ENCODE results near the gene EHD1. TPM values are rescaled to one million over a fixed set of nuclear protein-coding genes. Genes with fewer than 3 reads are reported as not detected.
A peak's percentile ranks its signal among the peaks of the same experiment; 100 is the strongest.

EHD1 gene
- total RNA-seq, 5 donors from 2014 or later (not counting 1 experiment from before 2014, with no cell fraction given): 126 to 286 (median 269) TPM

GRCh38 chr11:64852804-64853509 is 25.5 kb downstream of the EHD1 start:
- WGBS (ENCODE audit: insufficient coverage): 88% methylated on average over 11 of the region's 24 CpGs
- Histone ChIP-seq H3K27ac (ENCODE audit: low read length) (peak overlapping the region; percentile 93), H3K4me1 (ENCODE audit: control insufficient read depth in 1 of 2, extremely low read depth in 1 of 2, insufficient read depth in 2 of 2, low read length in 2 of 2) (peaks cover 83 to 100% of the 10 kb centered on the region in 2 experiments), H3K36me3 (ENCODE audit: control insufficient read depth in 2 of 2, extremely low read depth in 1 of 2, insufficient read depth in 1 of 2, low read length in 1 of 2) (peaks cover 27 to 59% of the 10 kb centered on the region in 2 donors), H3K9me3 (no peaks in the 10 kb centered on the region), H3K27me3 (replicated peaks in 1 of 2; ENCODE audit: control insufficient read depth in 2 of 2, extremely low read depth in 1 of 2, insufficient read depth in 2 of 2, low read length in 1 of 2) (no peaks in the 10 kb centered on the region), H3K4me3 (ENCODE audit: control insufficient read depth in 1 of 2, extremely low read depth in 1 of 2, low read length in 1 of 2) (no peak overlapping the region)
- peak overlapping the region; percentile 39 to 83 (median 55) for H3K4me3 Mint-ChIP-seq
- peaks cover 23% of the 10 kb centered on the region for H3K36me3 Mint-ChIP-seq
- POLR2A ChIA-PET: interaction anchor here (0.6 to 1.1 kb wide), 4 partner anchors 12 to 572 kb away, joined by 3 to 6 read pairs (median 4); partner anchors contain the start of gene SF1 (in 1 of the 2)
- DNase-seq: peak in 1 of 35 experiments; percentile 50
- H3K4me1 Mint-ChIP-seq: peaks cover 84 to 92% (median 92%) of the 10 kb centered on the region in 3 donors
- no peaks in the 10 kb centered on the region for H3K27me3 Mint-ChIP-seq
- H3K27ac Mint-ChIP-seq: peak overlapping the region; percentile 95 to 97
- CTCF ChIA-PET: interaction anchor here in 1 of 2 donors (0.6 to 0.9 kb wide), 2 partner anchors 12 to 42 kb away, joined by 3 to 5 read pairs; no protein-coding TSS in a partner anchor
- peak in 1 of 4 experiments; percentile 12 for ATAC-seq (replicated peaks in 1 of 4)
- H3K9me3 Mint-ChIP-seq: no peaks in the 10 kb centered on the region

GRCh38 chr11:64851831-64852351 is 26.5 kb downstream of the EHD1 start:
- no peaks in the 10 kb centered on the region for H3K9me3 ChIP-seq
- no peak overlapping the region for H3K4me3 ChIP-seq (ENCODE audit: control insufficient read depth in 1 of 2, extremely low read depth in 1 of 2, low read length in 1 of 2)
- ATAC-seq (replicated peaks in 1 of 4): no peak
- peak overlapping the region; percentile 46 to 83 (median 57) for H3K4me3 Mint-ChIP-seq
- H3K27me3 ChIP-seq (replicated peaks in 1 of 2; ENCODE audit: control insufficient read depth in 2 of 2, extremely low read depth in 1 of 2, insufficient read depth in 2 of 2, low read length in 1 of 2): no peaks in the 10 kb centered on the region
- peak overlapping the region; percentile 95 to 97 for H3K27ac Mint-ChIP-seq
- ChIA-PET POLR2A (no interaction called here), CTCF (interaction anchor here in 1 of 2 donors (0.6 to 1.7 kb wide), 4 partner anchors 21 to 46 kb away, joined by 3 to 5 read pairs (median 3); no protein-coding TSS in a partner anchor)
- no peaks in the 10 kb centered on the region for H3K9me3 Mint-ChIP-seq
- peaks cover 22% of the 10 kb centered on the region for H3K36me3 Mint-ChIP-seq
- peaks cover 79 to 100% of the 10 kb centered on the region in 2 experiments for H3K4me1 ChIP-seq (ENCODE audit: control insufficient read depth in 1 of 2, extremely low read depth in 1 of 2, insufficient read depth in 2 of 2, low read length in 2 of 2)
- peak overlapping the region; percentile 93 for H3K27ac ChIP-seq (ENCODE audit: low read length)
- DNase-seq: peak in 2 of 35 experiments; percentile 37 to 44
- peaks cover 27 to 49% of the 10 kb centered on the region in 2 donors for H3K36me3 ChIP-seq (ENCODE audit: control insufficient read depth in 2 of 2, extremely low read depth in 1 of 2, insufficient read depth in 1 of 2, low read length in 1 of 2)
- peaks cover 89 to 95% (median 95%) of the 10 kb centered on the region in 3 donors for H3K4me1 Mint-ChIP-seq
- WGBS (ENCODE audit: insufficient coverage): 64% methylated on average over 8 of the region's 8 CpGs
- H3K27me3 Mint-ChIP-seq: no peaks in the 10 kb centered on the region

- Mint-ChIP-seq H3K4me3 (peak overlapping the region in 2 of 3 donors; percentile 46 to 83), H3K27ac (peak overlapping the region; percentile 95 to 97), H3K36me3 (peaks cover 16% of the 10 kb centered on the region), H3K9me3 (no peaks in the 10 kb centered on the region), H3K27me3 (no peaks in the 10 kb centered on the region), H3K4me1 (peaks cover 83 to 88% (median 88%) of the 10 kb centered on the region in 3 donors)
- ChIA-PET POLR2A (interaction anchor here in 1 of 2 donors (0.6 kb wide), 2 partner anchors 10 to 27 kb away, joined by 3 to 4 read pairs; no protein-coding TSS in a partner anchor), CTCF (interaction anchor here (0.5 to 1.7 kb wide), 7 partner anchors 22 to 90 kb away, joined by 3 to 5 read pairs (median 4); no protein-coding TSS in a partner anchor)
- Histone ChIP-seq H3K27me3 (replicated peaks in 1 of 2; ENCODE audit: control insufficient read depth in 2 of 2, extremely low read depth in 1 of 2, insufficient read depth in 2 of 2, low read length in 1 of 2) (no peaks in the 10 kb centered on the region), H3K36me3 (ENCODE audit: control insufficient read depth in 2 of 2, extremely low read depth in 1 of 2, insufficient read depth in 1 of 2, low read length in 1 of 2) (peaks cover 21 to 41% of the 10 kb centered on the region in 2 donors), H3K27ac (ENCODE audit: low read length) (peak overlapping the region; percentile 93), H3K4me3 (ENCODE audit: control insufficient read depth in 1 of 2, extremely low read depth in 1 of 2, low read length in 1 of 2) (peak overlapping the region in 1 of 2 donors; percentile 32), H3K9me3 (no peaks in the 10 kb centered on the region), H3K4me1 (ENCODE audit: control insufficient read depth in 1 of 2, extremely low read depth in 1 of 2, insufficient read depth in 2 of 2, low read length in 2 of 2) (peaks cover 71 to 94% of the 10 kb centered on the region in 2 experiments)
- peak; percentile 25 to 74 (median 28) for ATAC-seq (replicated peaks in 1 of 4)
- peak in 30 of 35 experiments; percentile 40 to 82 (median 56) for DNase-seq
- WGBS (ENCODE audit: insufficient coverage): 9% methylated on average over 8 of the region's 13 CpGs
These were observed 27.3 kb downstream of the EHD1 start for GRCh38 chr11:64850979-64851567.

- Mint-ChIP-seq H3K4me3 (no peak overlapping the region), H3K27me3 (no peaks in the 10 kb centered on the region), H3K36me3 (peaks cover 6% of the 10 kb centered on the region), H3K4me1 (peaks cover 76 to 81% (median 80%) of the 10 kb centered on the region in 3 donors), H3K27ac (peak overlapping the region; percentile 90 to 94), H3K9me3 (no peaks in the 10 kb centered on the region)
- DNase-seq (peak in 1 of 35 experiments; percentile 12), ATAC-seq (replicated peaks in 1 of 4) (no peak)
- Histone ChIP-seq H3K4me3 (ENCODE audit: control insufficient read depth in 1 of 2, extremely low read depth in 1 of 2, low read length in 1 of 2) (no peak overlapping the region), H3K9me3 (no peaks in the 10 kb centered on the region), H3K27ac (ENCODE audit: low read length) (peak overlapping the region; percentile 93), H3K27me3 (replicated peaks in 1 of 2; ENCODE audit: control insufficient read depth in 2 of 2, extremely low read depth in 1 of 2, insufficient read depth in 2 of 2, low read length in 1 of 2) (no peaks in the 10 kb centered on the region), H3K4me1 (ENCODE audit: control insufficient read depth in 1 of 2, extremely low read depth in 1 of 2, insufficient read depth in 2 of 2, low read length in 2 of 2) (peaks cover 58 to 89% of the 10 kb centered on the region in 2 experiments), H3K36me3 (ENCODE audit: control insufficient read depth in 2 of 2, extremely low read depth in 1 of 2, insufficient read depth in 1 of 2, low read length in 1 of 2) (peaks cover 10 to 28% of the 10 kb centered on the region in 2 donors)
- CTCF ChIA-PET: interaction anchor here (1.1 to 3.5 kb wide), 9 partner anchors 9 to 71 kb away, joined by 3 to 25 read pairs (median 5); partner anchors contain the start of gene SF1 (in 1 of the 2)
- POLR2A ChIA-PET: interaction anchor here in 1 of 2 donors (0.7 kb wide), 1 partner anchor 1630 kb away, joined by 3 read pairs; no protein-coding TSS in a partner anchor
- WGBS (ENCODE audit: insufficient coverage): 100% methylated on average over 1 of the region's 19 CpGs
These were observed 28.6 kb downstream of the EHD1 start for GRCh38 chr11:64849598-64850356.

GRCh38 chr11:64848826-64849597 is 29.4 kb downstream of the EHD1 start:
- H3K36me3 ChIP-seq (ENCODE audit: control insufficient read depth in 2 of 2, extremely low read depth in 1 of 2, insufficient read depth in 1 of 2, low read length in 1 of 2): peaks cover 10 to 21% of the 10 kb centered on the region in 2 donors
- no peaks in the 10 kb centered on the region for H3K27me3 Mint-ChIP-seq
- H3K4me3 ChIP-seq (ENCODE audit: control insufficient read depth in 1 of 2, extremely low read depth in 1 of 2, low read length in 1 of 2): no peak overlapping the region
- POLR2A ChIA-PET: interaction anchor here (0.7 to 1.4 kb wide), 2 partner anchors 9 to 1631 kb away, joined by 3 to 4 read pairs; no protein-coding TSS in a partner anchor
- H3K36me3 Mint-ChIP-seq: no peaks in the 10 kb centered on the region
- peak overlapping the region; percentile 93 for H3K27ac ChIP-seq (ENCODE audit: low read length)
- H3K4me1 Mint-ChIP-seq: peaks cover 71 to 74% (median 74%) of the 10 kb centered on the region in 3 donors
- WGBS (ENCODE audit: insufficient coverage): 77% methylated on average over 11 of the region's 16 CpGs
- DNase-seq: peak in 15 of 35 experiments; percentile 30 to 59 (median 46)
- no peaks in the 10 kb centered on the region for H3K9me3 Mint-ChIP-seq
- H3K4me3 Mint-ChIP-seq: peak overlapping the region in 1 of 3 donors; percentile 45
- H3K27ac Mint-ChIP-seq: peak overlapping the region; percentile 90 to 94
- peaks cover 51 to 85% of the 10 kb centered on the region in 2 experiments for H3K4me1 ChIP-seq (ENCODE audit: control insufficient read depth in 1 of 2, extremely low read depth in 1 of 2, insufficient read depth in 2 of 2, low read length in 2 of 2)
- ATAC-seq (replicated peaks in 1 of 4): peak in 2 of 4 experiments; percentile 7 to 15
- no peaks in the 10 kb centered on the region for H3K27me3 ChIP-seq (replicated peaks in 1 of 2; ENCODE audit: control insufficient read depth in 2 of 2, extremely low read depth in 1 of 2, insufficient read depth in 2 of 2, low read length in 1 of 2)
- CTCF ChIA-PET: interaction anchor here (0.5 to 3.5 kb wide), 17 partner anchors 9 to 870 kb away, joined by 3 to 25 read pairs (median 5); partner anchors contain the start of gene SF1 (in 1 of the 2)
- no peaks in the 10 kb centered on the region for H3K9me3 ChIP-seq

Data from T-cell (primary cell).